D721Med (cell line): ENCODE data around the gene CS.
"Not testable (repeated sequence)": the region's sequence is repeated elsewhere in the genome, so short reads cannot be mapped to it uniquely, and the experiment has no call there.

ENCODE experiments used
- DNase-seq: peaks from one replicate; pipeline ENCODE4 v3.0.0; 2011; ENCODE audit warnings: low spot score; ENCODE audit not compliant: insufficient read length
- FAIRE-seq: peaks from 2 replicates; lab custom pipeline; 2011; peaks lifted over from hg19 to GRCh38; lab: Jason Lieb, UNC
- TF ChIP-seq, protein P1 (sequence below): IDR thresholded peaks from 2 replicates; pipeline ENCODE4 v1.5.1; 2012; ENCODE audit warnings: mild to moderate bottlenecking, control low read depth; ENCODE audit not compliant: insufficient read depth; ENCODE audit errors: missing control alignments

CS gene

GRCh38 chr12:56274299-56274698 is 25.8 kb downstream of the CS start:
- TF ChIP-seq, protein P1, sequence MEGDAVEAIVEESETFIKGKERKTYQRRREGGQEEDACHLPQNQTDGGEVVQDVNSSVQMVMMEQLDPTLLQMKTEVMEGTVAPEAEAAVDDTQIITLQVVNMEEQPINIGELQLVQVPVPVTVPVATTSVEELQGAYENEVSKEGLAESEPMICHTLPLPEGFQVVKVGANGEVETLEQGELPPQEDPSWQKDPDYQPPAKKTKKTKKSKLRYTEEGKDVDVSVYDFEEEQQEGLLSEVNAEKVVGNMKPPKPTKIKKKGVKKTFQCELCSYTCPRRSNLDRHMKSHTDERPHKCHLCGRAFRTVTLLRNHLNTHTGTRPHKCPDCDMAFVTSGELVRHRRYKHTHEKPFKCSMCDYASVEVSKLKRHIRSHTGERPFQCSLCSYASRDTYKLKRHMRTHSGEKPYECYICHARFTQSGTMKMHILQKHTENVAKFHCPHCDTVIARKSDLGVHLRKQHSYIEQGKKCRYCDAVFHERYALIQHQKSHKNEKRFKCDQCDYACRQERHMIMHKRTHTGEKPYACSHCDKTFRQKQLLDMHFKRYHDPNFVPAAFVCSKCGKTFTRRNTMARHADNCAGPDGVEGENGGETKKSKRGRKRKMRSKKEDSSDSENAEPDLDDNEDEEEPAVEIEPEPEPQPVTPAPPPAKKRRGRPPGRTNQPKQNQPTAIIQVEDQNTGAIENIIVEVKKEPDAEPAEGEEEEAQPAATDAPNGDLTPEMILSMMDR, result no peak
- DNase-seq (no peak), FAIRE-seq (no peak)

DNA sequence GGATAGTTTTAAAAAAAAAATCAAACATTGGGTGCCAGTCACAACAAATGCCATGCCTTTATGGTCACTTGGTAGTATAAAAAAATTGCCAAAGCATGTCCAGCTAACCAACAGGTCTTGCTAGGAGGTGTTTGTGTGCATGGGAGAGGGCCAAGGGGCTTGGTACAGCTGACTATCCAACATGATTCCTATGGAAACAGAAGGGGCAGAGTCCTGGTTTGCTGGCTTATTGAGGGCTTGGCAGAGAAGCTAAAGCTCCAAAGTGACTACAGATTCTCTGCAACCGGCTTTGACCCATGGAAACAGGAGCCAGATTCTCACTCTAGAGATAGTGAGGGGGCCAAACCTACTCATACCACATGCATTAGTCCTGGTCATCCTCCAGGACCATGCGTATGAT is 27.7 kb downstream of the CS start:
- not testable (repeated sequence) for FAIRE-seq, DNase-seq

- FAIRE-seq, result no peak
- DNase-seq, result no peak
- TF ChIP-seq, protein P1, result peak; percentile 37
Observed at GRCh38 chr12:56271031-56271430, 29.1 kb downstream of the CS start.

DNA sequence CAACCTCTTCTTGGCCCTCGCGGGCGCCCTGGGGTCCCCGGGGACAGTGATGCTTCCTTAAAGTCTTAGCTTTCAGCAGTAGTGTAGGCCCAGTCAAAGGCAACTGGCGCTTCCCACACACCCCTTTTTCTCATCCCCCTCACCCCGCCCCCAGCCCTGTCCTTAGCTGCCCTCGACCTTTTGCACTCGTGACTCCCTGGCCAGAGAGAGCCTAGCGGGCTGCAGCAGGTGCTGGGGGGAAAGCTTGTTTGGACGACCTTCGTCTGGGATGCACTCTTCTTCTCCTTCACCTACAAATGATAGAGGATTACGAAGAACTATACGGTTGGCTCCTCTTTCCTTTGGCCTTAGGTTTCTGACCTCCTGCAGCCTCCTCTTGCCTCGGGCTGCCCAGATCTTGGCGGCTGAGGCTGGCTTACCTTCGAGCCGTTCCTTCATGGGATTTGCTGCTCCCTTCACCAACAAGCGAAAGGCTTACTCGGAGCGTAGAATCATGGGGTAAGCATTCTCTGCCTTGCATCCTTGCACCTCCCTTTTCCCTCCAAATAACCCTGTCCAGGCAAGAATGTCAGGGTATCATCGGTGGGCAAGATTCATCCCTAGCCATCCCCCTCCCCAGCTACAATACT is 32.6 kb downstream of the CS start:
- TF ChIP-seq, protein P1, result no peak
- FAIRE-seq, result no peak
- DNase-seq, result no peak

GRCh38 chr12:56266693-56267442 is 33.3 kb downstream of the CS start, which contains the start of gene COQ10A:
Gene COQ10A, plus strand, starts transcription at chr12:56266942. Its CDS starts 177 bp downstream, at chr12:56267119.
- TF ChIP-seq, protein P1, result peak; percentile 35
- DNase-seq (peak; percentile 94), FAIRE-seq (no peak)

DNA sequence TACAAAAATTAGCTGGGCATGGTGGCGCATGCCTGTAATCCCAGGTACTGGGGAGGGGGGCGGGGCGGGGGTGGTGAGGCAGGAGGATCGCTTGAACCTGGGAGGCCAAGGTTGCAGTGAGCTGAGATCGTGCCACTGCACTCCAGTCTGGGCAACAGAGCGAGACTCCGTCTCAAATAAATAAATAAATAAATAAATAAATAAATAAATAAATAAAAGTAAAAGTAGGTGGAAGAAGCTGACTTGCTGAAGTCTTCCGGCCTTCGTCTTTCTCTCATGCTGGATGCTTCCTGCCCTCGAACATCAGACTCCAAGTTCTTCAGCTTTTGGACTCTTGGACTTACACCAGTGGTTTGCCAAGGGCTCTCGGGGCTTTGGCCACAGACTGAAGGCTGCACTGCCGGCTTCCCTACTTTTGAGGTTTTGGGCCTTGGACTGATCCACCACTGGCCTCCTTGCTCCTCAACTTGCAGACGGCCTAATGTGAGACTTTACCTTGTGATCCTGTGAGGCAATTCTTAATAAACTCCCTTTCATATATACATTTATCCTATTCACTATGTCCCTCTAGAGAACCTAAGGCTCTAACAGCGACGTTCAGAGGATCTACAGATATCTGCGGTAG is 34.0 kb downstream of the CS start:
- DNase-seq, FAIRE-seq: not testable (repeated sequence)

GRCh38 chr12:56262955-56263354 is 37.2 kb downstream of the CS start:
- not testable (repeated sequence) for FAIRE-seq, DNase-seq

DNA sequence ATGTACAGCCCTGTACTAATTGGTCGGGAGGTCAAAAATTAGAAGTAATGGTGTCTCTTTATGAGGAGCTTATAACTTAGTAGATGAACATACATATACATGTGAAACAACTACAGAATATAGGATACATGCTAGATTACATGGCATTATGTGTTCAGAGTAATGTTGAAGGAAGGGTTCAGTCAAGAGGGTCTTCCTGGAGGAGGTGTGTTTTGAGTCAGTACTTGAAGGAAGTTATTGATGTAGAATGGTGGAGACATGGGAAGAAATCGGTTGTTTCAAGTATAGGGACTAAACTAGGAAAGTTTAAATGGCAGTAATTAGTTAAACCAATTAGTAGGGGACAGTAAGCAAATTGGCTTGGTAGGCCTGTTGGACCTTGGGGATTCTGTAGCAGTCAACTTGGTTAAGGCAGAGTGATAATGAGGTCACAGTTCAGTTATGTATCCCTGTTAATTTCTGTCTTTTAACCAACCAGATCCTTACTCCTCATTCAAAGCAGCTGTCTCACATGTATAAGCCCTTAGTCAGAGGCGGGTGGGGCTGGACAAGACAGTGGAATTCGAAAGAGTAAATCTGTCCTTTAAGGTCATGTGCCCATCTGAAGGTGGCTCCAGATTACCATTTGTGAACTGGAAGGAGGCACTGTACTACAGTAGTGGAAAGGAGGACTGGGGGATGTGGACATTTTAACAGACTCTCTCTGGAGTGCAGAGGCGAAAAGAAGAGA is 38.5 kb downstream of the CS start:
- TF ChIP-seq, protein P1, result no peak
- DNase-seq, result no peak
- no peak for FAIRE-seq
